Measurements from ENCODE around the gene PDIK1L. TPM values are rescaled to one million over a fixed set of nuclear protein-coding genes. Genes with fewer than 3 reads are reported as not detected.

The PDIK1L gene
- total and polyA plus RNA-seq, 9 of the 15 experiments (the other 6 are each of a cell fraction or from before 2014, with no cell fraction given) = 12.8 to 30.2 (median 21.5) TPM

GRCh38 chr1:26094677-26095383 lies 16.8 kb upstream of the PDIK1L start (continued):
- peak; percentile 21; the same call in 1 of the 2 replicates for TF ChIP-seq JUND (IDR thresholded peaks at IDR 0.05; ENCODE audit: borderline replicate concordance, low read depth, low read length)
- no peak; the same call in 2 of the 3 replicates for TF ChIP-seq JUND (tag; IDR thresholded peaks at IDR 0.05; ENCODE audit: borderline replicate concordance, low read depth, low read length)
- 0 out of 2 replicates have a peak, but pooled peaks have one; percentile 45 for TF ChIP-seq FOXP1 (CRISPR knock-in tag; IDR thresholded peaks at IDR 0.05)
- TF ChIP-seq L3MBTL2 (IDR thresholded peaks at IDR 0.05) = peak; percentile 89
- TF ChIP-seq ZNF23 (CRISPR knock-in tag; IDR thresholded peaks at IDR 0.05) = no peak
- peak; percentile 37; the same call in 1 of the 2 replicates for TF ChIP-seq ARID1B (IDR thresholded peaks at IDR 0.05)
- peak; percentile 88 for TF ChIP-seq MGA (IDR thresholded peaks at IDR 0.05)
- TF ChIP-seq POLR2G (IDR thresholded peaks at IDR 0.05; ENCODE audit: low read depth, low read length) = peak; percentile 34; the same call in 1 of the 2 replicates
- TF ChIP-seq MYC (IDR thresholded peaks at IDR 0.05; ENCODE audit: low read depth, low read length) = peak; percentile 50
- TF ChIP-seq MYC (CRISPR knock-in tag; IDR thresholded peaks at IDR 0.05; ENCODE audit: borderline replicate concordance, low read depth) = no peak
- TF ChIP-seq EP300 (IDR thresholded peaks at IDR 0.05; ENCODE audit: low read length) = 0 out of 2 replicates have a peak, but pooled peaks have one; percentile 18
- 0 out of 2 replicates have a peak, but pooled peaks have one; percentile 26 for TF ChIP-seq ZNF589 (CRISPR knock-in tag; IDR thresholded peaks at IDR 0.05; ENCODE audit: low read depth)
- TF ChIP-seq ZFP36 (IDR thresholded peaks at IDR 0.05; ENCODE audit: low read depth, low read length, partially characterized antibody) = peak; percentile 63
- peak; percentile 87 for TF ChIP-seq ETV1 (tag; conservative IDR thresholded peaks at IDR 0.05; ENCODE audit: low read depth)
- TF ChIP-seq CTBP1 (IDR thresholded peaks at IDR 0.05; ENCODE audit: borderline replicate concordance) = peak; percentile 89
- TF ChIP-seq SMARCA5 (IDR thresholded peaks at IDR 0.05) = peak; percentile 71; the same call in 1 of the 2 replicates
